K562 (cell line): ENCODE results near the gene SZT2. TPM values are rescaled to one million over a fixed set of nuclear protein-coding genes. Genes with fewer than 3 reads are reported as not detected.

ENCODE experiments used
- ATAC-seq: fragments of 200-7000 bp; cut with Tn5 transposase; 3 replicates; pipeline ENCODE4 v1.9.1; 2020; ENCODE audit warnings: moderate library complexity
- BruUV-seq: library from RNA; stranded (reverse); fragments of 400-500 nt; replicated peaks from 2 replicates; lab custom pipeline; 2021; lab: Mats Ljungman, UMichigan
- CTCF ChIA-PET: fragments of 300-600 bp; formaldehyde crosslinking; extraction: SDS; loops from one replicate; lab custom pipeline; 2021; ENCODE audit warnings: low intra/inter-chr PET ratio; lab: Yijun Ruan, JAX
- POLR2A ChIA-PET: fragments of 300-600, 350-650 bp; sonication (Branson Sonifier 250); formaldehyde crosslinking; extraction: SDS; loops from one replicate; lab custom pipeline; 2021; ENCODE audit warnings: antibody characterized with exemption, inconsistent platforms; lab: Yijun Ruan, JAX
- DNase-seq, 4 experiments: peaks; one replicate each; pipeline versions ENCODE4 v3.0.0 to v3.0.0-alpha.2; 2011 to 2018; ENCODE audit warnings: low spot score in 3 of 4, mixed read lengths in 3 of 4; ENCODE audit errors: extremely low read depth in 1 of 4
- FAIRE-seq: peaks from 2 replicates; lab custom pipeline; 2011; peaks lifted over from hg19 to GRCh38; lab: Jason Lieb, UNC
- H2AFZ ChIP-seq: 2 replicates; pipeline ENCODE4 v1.6.0; 2011; ENCODE audit warnings: low read depth, low read length, control low read depth, inconsistent platforms
- H3K27ac ChIP-seq: fragments of 200-600 bp; 3 replicates; pipeline ENCODE4 v1.8.0; 2011; ENCODE audit warnings: low read depth, mild to moderate bottlenecking, control low read depth, inconsistent platforms, low read length, moderate library complexity, mixed read lengths; ENCODE audit errors: extremely low read depth
- H3K27me3 ChIP-seq, 2 experiments: fragments of 300-600 bp in 1 of 2; 2 replicates in 1 of 2; 3 replicates in 1 of 2; pipeline versions ENCODE4 v1.6.0 to v1.8.0; 2011; ENCODE audit warnings: inconsistent platforms in 2 of 2, low read length in 2 of 2, mild to moderate bottlenecking in 1 of 2, mixed read lengths in 1 of 2, moderate library complexity in 1 of 2; ENCODE audit not compliant: control insufficient read depth in 2 of 2, insufficient read depth in 2 of 2
- H3K36me3 ChIP-seq: fragments of 300-600 bp; 3 replicates; pipeline ENCODE4 v1.8.0; 2011; ENCODE audit warnings: mild to moderate bottlenecking, low read length, inconsistent platforms; ENCODE audit not compliant: control insufficient read depth, insufficient read depth
- H3K4me1 ChIP-seq, 2 experiments: fragments of 200-600 bp in 1 of 2; replicated peaks in 1 of 2; 2 replicates in 1 of 2; 3 replicates in 1 of 2; pipeline versions ENCODE4 v1.5.1 to v1.8.0; 2011; ENCODE audit warnings: inconsistent platforms in 2 of 2, low read length in 2 of 2, mild to moderate bottlenecking in 1 of 2, mixed read lengths in 1 of 2, moderate library complexity in 1 of 2; ENCODE audit not compliant: control insufficient read depth in 2 of 2, insufficient read depth in 2 of 2
- H3K4me2 ChIP-seq: 2 replicates; pipeline ENCODE4 v1.6.1; 2011; ENCODE audit warnings: low read length, control low read depth, inconsistent platforms, mixed read lengths; ENCODE audit not compliant: insufficient read depth
- H3K4me3 ChIP-seq: fragments of 200-600 bp; sonication (generic), shearing (Covaris generic); 2 replicates; pipeline ENCODE4 v1.5.1; 2016; ENCODE audit warnings: control low read depth, inconsistent platforms
- H3K79me2 ChIP-seq: fragments of 200-600 bp; 3 replicates; pipeline ENCODE4 v1.8.0; 2011; ENCODE audit warnings: low read length, inconsistent platforms; ENCODE audit not compliant: control insufficient read depth, insufficient read depth
- H3K9ac ChIP-seq, 2 experiments: 2 replicates each; pipeline versions ENCODE4 v1.6.0 to v1.6.1; 2011; ENCODE audit warnings: low read depth in 2 of 2, low read length in 2 of 2, control low read depth in 1 of 2, inconsistent platforms in 1 of 2, mild to moderate bottlenecking in 1 of 2, mixed read lengths in 1 of 2; ENCODE audit not compliant: insufficient read depth in 1 of 2
- H3K9me1 ChIP-seq: one replicate; pipeline ENCODE4 v1.6.0; 2011; ENCODE audit warnings: inconsistent platforms, mild to moderate bottlenecking, low read length, moderate library complexity; ENCODE audit not compliant: control insufficient read depth, insufficient read depth
- H3K9me3 ChIP-seq: replicated peaks from 2 replicates; pipeline ENCODE4 v1.5.1; 2011; ENCODE audit warnings: low read depth, low read length, inconsistent platforms; ENCODE audit not compliant: control insufficient read depth, insufficient read depth
- H4K20me1 ChIP-seq: replicated peaks from 2 replicates; pipeline ENCODE4 v1.6.1; 2011; ENCODE audit warnings: low read length, inconsistent platforms, mixed read lengths; ENCODE audit not compliant: control insufficient read depth, insufficient read depth
- DLX4 ChIP-seq: fragments of 250-450 bp; sonication (Bioruptor Pico); IDR thresholded peaks from 2 replicates; pipeline ENCODE4 v1.6.1; 2021; ENCODE audit warnings: mild to moderate bottlenecking
- ELF1 ChIP-seq: fragments of 200-800 bp; sonication (Bioruptor generic); IDR thresholded peaks from 2 replicates; pipeline ENCODE4 v1.6.1; 2016; ENCODE audit warnings: missing genetic modification characterization, missing compliant biosample characterization
- FOXK1 ChIP-seq: sonication (generic); formaldehyde crosslinking; IDR thresholded peaks from 2 replicates; pipeline ENCODE4 v1.8.0; 2022; ENCODE audit warnings: missing genetic modification reagents, mild to moderate bottlenecking, borderline replicate concordance
- HIVEP1 ChIP-seq: fragments of 250-450 bp; sonication (Bioruptor Pico); IDR thresholded peaks from 2 replicates; pipeline ENCODE4 v1.4.0; 2020; ENCODE audit warnings: mild to moderate bottlenecking
- LARP7 ChIP-seq: fragments of 450-650 bp; IDR thresholded peaks from 2 replicates; pipeline ENCODE4 v1.6.1; 2016
- LEF1 ChIP-seq: fragments of 450-650 bp; IDR thresholded peaks from 2 replicates; pipeline ENCODE4 v1.6.1; 2016; ENCODE audit warnings: mild to moderate bottlenecking
- PYGO2 ChIP-seq: fragments of 450-650 bp; IDR thresholded peaks from 2 replicates; pipeline ENCODE4 v1.6.1; 2016; ENCODE audit warnings: mild to moderate bottlenecking, missing genetic modification characterization, moderate library complexity, missing compliant biosample characterization
- RBBP5 ChIP-seq: fragments of 200-600 bp; sonication (generic); IDR thresholded peaks from 2 replicates; pipeline ENCODE4 v1.6.1; 2012; ENCODE audit warnings: borderline replicate concordance, mild to moderate bottlenecking, low read length, control low read depth, inconsistent platforms; ENCODE audit not compliant: insufficient read depth, poor library complexity, severe bottlenecking
- RBM39 ChIP-seq: fragments of 200-400 bp; formaldehyde crosslinking; optimal IDR thresholded peaks from 2 replicates; pipeline ENCODE3; 2018; ENCODE audit warnings: low read depth, low read length
- RHOXF2B ChIP-seq: fragments of 250-450 bp; sonication (Bioruptor Pico); conservative IDR thresholded peaks from 2 replicates; pipeline ENCODE4 v1.5.1; 2021
- SIN3A ChIP-seq, 2 experiments: fragments of 150-350 bp in 1 of 2; IDR thresholded peaks; 2 replicates each; pipeline ENCODE4 v1.6.1; 2011 to 2016; ENCODE audit warnings: borderline replicate concordance in 2 of 2, low read depth in 2 of 2, low read length in 2 of 2, mild to moderate bottlenecking in 2 of 2, moderate library complexity in 2 of 2; ENCODE audit not compliant: control insufficient read depth in 1 of 2
- SREBF2 ChIP-seq: sonication (generic); formaldehyde crosslinking; IDR thresholded peaks from 2 replicates; pipeline ENCODE4 v1.4.0; 2020; ENCODE audit warnings: mild to moderate bottlenecking, missing genetic modification reagents
- SRSF3 ChIP-seq: fragments of 200-400 bp; formaldehyde crosslinking; IDR thresholded peaks from 2 replicates; pipeline ENCODE4 v1.6.1; 2016; ENCODE audit warnings: mild to moderate bottlenecking, low read length, moderate library complexity; ENCODE audit not compliant: insufficient read depth
- SRSF7 ChIP-seq: fragments of 200-400 bp; formaldehyde crosslinking; optimal IDR thresholded peaks from 2 replicates; pipeline ENCODE3; 2017; ENCODE audit warnings: mild to moderate bottlenecking, low read depth, low read length
- TBL1XR1 ChIP-seq, 2 experiments: IDR thresholded peaks; 2 replicates each; pipeline ENCODE4 v1.6.1; 2012; ENCODE audit warnings: improper control_type of control experiment in 2 of 2, low read length in 2 of 2, mild to moderate bottlenecking in 1 of 2
- TEAD2 ChIP-seq: fragments of 450-650 bp; IDR thresholded peaks from 2 replicates; pipeline ENCODE4 v1.6.1; 2016; ENCODE audit warnings: missing genetic modification characterization, control low read depth, missing compliant biosample characterization
- TFE3 ChIP-seq: fragments of 450-650 bp; formaldehyde crosslinking; IDR thresholded peaks from 2 replicates; pipeline ENCODE4 v1.4.0; 2020; ENCODE audit warnings: mild to moderate bottlenecking, mixed read lengths
- XRCC4 ChIP-seq: IDR thresholded peaks from one replicate; pipeline ENCODE4 v1.6.1; 2011; ENCODE audit not compliant: insufficient read depth, insufficient read length; ENCODE audit errors: extremely low read depth
- ZKSCAN8 ChIP-seq: fragments of 200-800 bp; sonication (Bioruptor generic); IDR thresholded peaks from 2 replicates; pipeline ENCODE4 v1.6.1; 2016; ENCODE audit warnings: missing genetic modification characterization, missing compliant biosample characterization
- ZNF740 ChIP-seq, 3 experiments: fragments of 200-800 bp in 1 of 3; sonication (Bioruptor generic) in 1 of 3; sonication (generic) in 1 of 3; formaldehyde crosslinking in 1 of 3; IDR thresholded peaks; 2 replicates each; pipeline versions ENCODE4 v1.6.1 to v1.8.0; 2016 to 2022; ENCODE audit warnings: mild to moderate bottlenecking in 2 of 3, missing compliant biosample characterization in 2 of 3, missing genetic modification characterization in 2 of 3, missing genetic modification reagents in 1 of 3
- ZNF785 ChIP-seq: fragments of 250-450 bp; sonication (Bioruptor Pico); IDR thresholded peaks from 2 replicates; pipeline ENCODE4 v1.4.0; 2020; ENCODE audit warnings: mild to moderate bottlenecking
- WGBS: fragments of 100-300 bp; shearing (Covaris generic); methylation state at CpG from one replicate; pipeline ENCODE4 v1.1.6; 2016; ENCODE audit warnings: low coverage, mixed read lengths; ENCODE audit not compliant: insufficient coverage; ENCODE audit errors: missing lambda C conversion rate; 5-methylcytosine and 5-hydroxymethylcytosine counted together
- in situ Hi-C: fragments of 300-500 bp; cut with MboI; formaldehyde crosslinking; loops from 4 replicates; pipeline ENCODE4 v1.15.0; 2018; ENCODE audit warnings: inconsistent platforms, mixed read lengths
- intact Hi-C: fragments of 100-400 bp; cut with micrococcal nuclease; formaldehyde crosslinking; loops from 2 replicates; pipeline ENCODE4 v1.14.2; 2022
- polyA plus RNA-seq, 8 experiments: library from polyadenylated mRNA; depleted of rRNA in 4 of 8; stranded (reverse) in 5 of 8; unstranded in 3 of 8; fragments of >200 nt; fragmentation: Nextera tagmentation in 2 of 8; fragmentation: Illumina TruSeq in 1 of 8; extraction: Ambion mirVana in 2 of 8; extraction: Trizol in 1 of 8; gene quantifications; 2 replicates each; pipeline versions ENCODE4 v1.2.1 to v1.2.3, GENCODE V29; 2011 to 2014; ENCODE audit warnings: inconsistent platforms in 1 of 8, missing spikeins in 1 of 8
- total RNA-seq, 7 experiments: library from RNA; depleted of rRNA in 6 of 7; stranded (reverse); fragments of >200 nt in 6 of 7; fragmentation: Illumina TruSeq in 2 of 7; extraction: Trizol in 2 of 7; gene quantifications; 2 replicates each; pipeline versions ENCODE4 v1.2.1 to v1.2.3, GENCODE V29; 2011 to 2021; ENCODE audit warnings: low replicate concordance in 1 of 7

SZT2 gene
- total and polyA plus RNA-seq, 9 of the 15 experiments (the other 6 are each of a cell fraction or from before 2014, with no cell fraction given), result 0.88 to 31.0 (median 12.8) TPM

GRCh38 chr1:43346636-43347035 lies 43.1 kb upstream of the SZT2 start (continued):
- TF ChIP-seq LEF1 (no peak), ZNF785 (CRISPR knock-in tag) (no peak), SIN3A (IDR thresholded peaks at IDR 0.05; ENCODE audit: borderline replicate concordance in 2 of 2, control insufficient read depth in 1 of 2, low read depth in 2 of 2, low read length in 2 of 2) (no peak), ELF1 (tag) (no peak), RBM39 (no peak), TBL1XR1 (IDR thresholded peaks at IDR 0.05; ENCODE audit: low read length in 2 of 2) (no peak), SRSF7 (no peak), HIVEP1 (CRISPR knock-in tag) (no peak), ZKSCAN8 (CRISPR knock-in tag) (no peak), FOXK1 (no peak)
- TF ChIP-seq, all 486 proteins: peak for 0

- FAIRE-seq (no peak), DNase-seq (no peak), ATAC-seq (no peak)
- in situ Hi-C loops, result no loop called here
- ChIA-PET POLR2A (interaction anchor here (1.1 kb wide), 1 partner anchor 18 kb away, joined by 3 read pairs; no protein-coding TSS in a partner anchor), CTCF (no interaction called here)
- no peaks in the 10 kb centered on the region for H3K79me2 ChIP-seq
- H4K20me1 ChIP-seq, result no peaks in the 10 kb centered on the region
- no peak overlapping the region for H3K4me3 ChIP-seq
- H2AFZ ChIP-seq, result no peak overlapping the region
- BruUV-seq, result no TSS peak
- no peak overlapping the region for H3K27ac ChIP-seq
- no peaks in the 10 kb centered on the region for H3K9me3 ChIP-seq
- H3K36me3 ChIP-seq, result no peaks in the 10 kb centered on the region
- intact Hi-C loops, result no loop called here
- H3K9ac ChIP-seq, result no peak overlapping the region
- H3K4me1 ChIP-seq, result peaks cover 13 to 21% of the 10 kb centered on the region in 2 experiments; a peak in 4 of 5 replicates
- H3K4me2 ChIP-seq, result no peak overlapping the region
- 76% methylated on average over 18 of the region's 22 CpGs for WGBS
- no peaks in the 10 kb centered on the region for H3K27me3 ChIP-seq
- no peaks in the 10 kb centered on the region for H3K9me1 ChIP-seq
- TF ChIP-seq RBBP5, result no peak
- TF ChIP-seq SREBF2 (CRISPR knock-in tag), result no peak
- no peak for TF ChIP-seq DLX4 (CRISPR knock-in tag)
- no peak for TF ChIP-seq SRSF3
- no peak for TF ChIP-seq TFE3 (CRISPR knock-in tag)
- no peak for TF ChIP-seq XRCC4
- no peak for TF ChIP-seq ZNF740 (CRISPR knock-in tag; IDR thresholded peaks at IDR 0.05)
- no peak for TF ChIP-seq ZNF740 (tag; IDR thresholded peaks at IDR 0.05)
- TF ChIP-seq TEAD2, result no peak
- no peak for TF ChIP-seq RHOXF2B (CRISPR knock-in tag)
- TF ChIP-seq PYGO2 (tag), result no peak
- no peak for TF ChIP-seq LARP7
Observed at GRCh38 chr1:43348343-43348808, 41.3 kb upstream of the SZT2 start.
